SK-N-SH (cell line): Measurements from ENCODE around the gene SLC39A3. TPM values are rescaled to one million over a fixed set of nuclear protein-coding genes. Genes with fewer than 3 reads are reported as not detected.

Experiments used
- CTCF ChIA-PET: fragments of 300-600, 350-600 bp; formaldehyde crosslinking; extraction: SDS; loops from one replicate; lab custom pipeline; 2021; lab: Yijun Ruan, JAX
- POLR2A ChIA-PET: fragments of 350-600 bp; sonication (Branson Sonifier 250); formaldehyde crosslinking; extraction: SDS; loops from one replicate; lab custom pipeline; 2020; ENCODE audit warnings: antibody characterized with exemption, inconsistent platforms; lab: Yijun Ruan, JAX
- DNase-seq: peaks from one replicate; pipeline ENCODE4 v3.0.0; 2012
- H2AFZ ChIP-seq: fragments of 200-600 bp; sonication (generic); 2 replicates; pipeline ENCODE4 v1.8.1; 2016; ENCODE audit warnings: antibody characterized with exemption, mild to moderate bottlenecking, low read depth
- H3F3A ChIP-seq: fragments of 200-600 bp; sonication (generic); replicated peaks from 2 replicates; pipeline ENCODE3; 2016; ENCODE audit warnings: antibody characterized with exemption, mild to moderate bottlenecking; ENCODE audit not compliant: insufficient read depth
- H3K27ac ChIP-seq, 2 experiments: fragments of 200-500 bp in 1 of 2; fragments of 200-600 bp in 1 of 2; sonication (Bioruptor generic) in 1 of 2; sonication (generic), shearing (Covaris generic) in 1 of 2; 2 replicates each; pipeline versions ENCODE4 v1.5.1 to v1.6.1; 2014 to 2016; ENCODE audit warnings: low read depth in 2 of 2, inconsistent platforms in 1 of 2, low read length in 1 of 2, mild to moderate bottlenecking in 1 of 2, mixed read lengths in 1 of 2
- H3K27me3 ChIP-seq: fragments of 200-600 bp; sonication (generic), shearing (Covaris generic); 2 replicates; pipeline ENCODE4 v1.6.1; 2016; ENCODE audit warnings: mixed run types; ENCODE audit not compliant: insufficient read depth
- H3K36me3 ChIP-seq, 2 experiments: fragments of 200-500 bp in 1 of 2; fragments of 200-600 bp in 1 of 2; sonication (Bioruptor generic) in 1 of 2; sonication (generic) in 1 of 2; replicated peaks in 1 of 2; 2 replicates each; pipeline versions ENCODE3 to v1.5.1; 2014 to 2016; ENCODE audit warnings: low read length in 1 of 2, mild to moderate bottlenecking in 1 of 2; ENCODE audit not compliant: insufficient read depth in 2 of 2, control insufficient read depth in 1 of 2
- H3K4me1 ChIP-seq, 2 experiments: fragments of 200-500 bp in 1 of 2; fragments of 200-600 bp in 1 of 2; sonication (Bioruptor generic) in 1 of 2; sonication (generic), shearing (Covaris generic) in 1 of 2; 2 replicates each; pipeline versions ENCODE4 v1.5.1 to v1.6.1; 2014 to 2016; ENCODE audit warnings: low read depth in 1 of 2, low read length in 1 of 2, mixed run types in 1 of 2; ENCODE audit not compliant: insufficient read depth in 2 of 2, control insufficient read depth in 1 of 2
- H3K4me2 ChIP-seq: fragments of 200-600 bp; sonication (generic), shearing (Covaris generic); 2 replicates; pipeline ENCODE4 v1.6.1; 2017; ENCODE audit warnings: mixed run types
- H3K4me3 ChIP-seq, 2 experiments: fragments of 200-500 bp in 1 of 2; fragments of 200-600 bp in 1 of 2; sonication (Bioruptor generic) in 1 of 2; sonication (generic), shearing (Covaris generic) in 1 of 2; 2 replicates each; pipeline versions ENCODE4 v1.5.1 to v1.8.1; 2014 to 2016; ENCODE audit warnings: low read depth in 2 of 2, inconsistent platforms in 1 of 2, low read length in 1 of 2, mild to moderate bottlenecking in 1 of 2, mixed read lengths in 1 of 2, moderate library complexity in 1 of 2
- H3K79me2 ChIP-seq: fragments of 200-600 bp; sonication (generic); 2 replicates; pipeline ENCODE4 v1.8.1; 2017; ENCODE audit warnings: mild to moderate bottlenecking; ENCODE audit not compliant: insufficient read depth
- H3K9ac ChIP-seq: fragments of 200-600 bp; sonication (generic); 2 replicates; pipeline ENCODE4 v1.6.1; 2017; ENCODE audit warnings: mixed run types
- H3K9me2 ChIP-seq: fragments of 200-600 bp; sonication (generic); 2 replicates; pipeline ENCODE4 v1.6.1; 2017; ENCODE audit warnings: mixed run types
- H3K9me3 ChIP-seq: fragments of 200-600 bp; sonication (generic); 2 replicates; pipeline ENCODE4 v1.6.1; 2017; ENCODE audit warnings: mixed run types, mild to moderate bottlenecking, moderate library complexity
- H4K20me1 ChIP-seq: fragments of 200-600 bp; sonication (generic); 2 replicates; pipeline ENCODE4 v1.6.1; 2017; ENCODE audit warnings: mild to moderate bottlenecking, mixed run types; ENCODE audit not compliant: insufficient read depth
- CTCF ChIP-seq: fragments of 200-600 bp; sonication (generic); IDR thresholded peaks from 2 replicates; pipeline ENCODE4 v1.6.1; 2017; ENCODE audit warnings: antibody characterized with exemption, mild to moderate bottlenecking, moderate library complexity
- FOXJ3 ChIP-seq: sonication (generic); formaldehyde crosslinking; IDR thresholded peaks from 2 replicates; pipeline ENCODE4 v1.5.1; 2020; ENCODE audit warnings: mild to moderate bottlenecking, missing genetic modification reagents
- FOXM1 ChIP-seq: IDR thresholded peaks from 2 replicates; pipeline ENCODE4 v1.4.0; 2012; ENCODE audit warnings: low read depth, mild to moderate bottlenecking
- GATA2 ChIP-seq: sonication (generic); formaldehyde crosslinking; IDR thresholded peaks from 2 replicates; pipeline ENCODE4 v1.5.0; 2020; ENCODE audit warnings: mild to moderate bottlenecking, missing genetic modification reagents
- JUND ChIP-seq: IDR thresholded peaks from 2 replicates; pipeline ENCODE4 v1.4.0; 2012
- MAX ChIP-seq: IDR thresholded peaks from 2 replicates; pipeline ENCODE4 v1.4.0; 2012; ENCODE audit warnings: low read depth
- NRF1 ChIP-seq: IDR thresholded peaks from 2 replicates; pipeline ENCODE4 v1.6.1; 2012; ENCODE audit warnings: low read depth, mild to moderate bottlenecking, low read length
- REST ChIP-seq: IDR thresholded peaks from 2 replicates; pipeline ENCODE4 v1.6.1; 2012; ENCODE audit warnings: mild to moderate bottlenecking, low read depth, low read length, moderate library complexity
- SIN3A ChIP-seq: IDR thresholded peaks from 2 replicates; pipeline ENCODE4 v1.6.1; 2012; ENCODE audit warnings: low read depth, mild to moderate bottlenecking, low read length, moderate library complexity, borderline replicate concordance
- SMC3 ChIP-seq: IDR thresholded peaks from 2 replicates; pipeline ENCODE4 v1.6.1; 2012; ENCODE audit warnings: low read depth, low read length, improper control_type of control experiment
- USF2 ChIP-seq: fragments of 150-350 bp; IDR thresholded peaks from 2 replicates; pipeline ENCODE4 v1.6.1; 2017; ENCODE audit warnings: antibody characterized with exemption, low read length, low read depth, borderline replicate concordance
- WGBS: methylation state at CpG from one replicate; pipeline ENCODE4 v1.1.6; 2017; ENCODE audit warnings: low lambda C conversion rate; 5-methylcytosine and 5-hydroxymethylcytosine counted together
- polyA plus RNA-seq, 3 experiments: library from polyadenylated mRNA; depleted of rRNA; stranded (reverse); fragments of >200 nt; gene quantifications; 2 replicates each; pipeline ENCODE4 v1.2.3, GENCODE V29; 2012

Gene SLC39A3
- polyA plus RNA-seq, 1 of the 3 experiments (the other 2 are of a cell fraction): 45.2 TPM

- H3K36me3 ChIP-seq: peaks cover 2 to 30% of the 10 kb centered on the region in 2 experiments
- 94% methylated on average over 20 of the region's 26 CpGs for WGBS
- H3F3A ChIP-seq: no peaks in the 10 kb centered on the region
- H3K4me1 ChIP-seq: peaks cover 0 to 5% of the 10 kb centered on the region in 2 experiments; a peak in 1 of 4 replicates
- TF ChIP-seq CTCF (no peak), REST (no peak), SMC3 (no peak), NRF1 (no peak), MAX (no peak), GATA2 (CRISPR knock-in tag) (no peak), JUND (no peak), USF2 (no peak), SIN3A (no peak), FOXM1 (no peak), FOXJ3 (CRISPR knock-in tag) (no peak)
- no peak overlapping the region for H3K4me2 ChIP-seq
- H3K9me3 ChIP-seq: no peaks in the 10 kb centered on the region
- no peaks in the 10 kb centered on the region for H4K20me1 ChIP-seq
- ChIA-PET CTCF (interaction anchor here (1.5 to 2.3 kb wide), 2 partner anchors 15 to 86 kb away, joined by 3 to 9 read pairs; no protein-coding TSS in a partner anchor), POLR2A (no interaction called here)
- no peak overlapping the region for H3K9ac ChIP-seq
- no peak overlapping the region for H2AFZ ChIP-seq
- H3K27me3 ChIP-seq: no peaks in the 10 kb centered on the region
- no peak overlapping the region for H3K4me3 ChIP-seq
- H3K9me2 ChIP-seq: no peaks in the 10 kb centered on the region
- no peak overlapping the region for H3K27ac ChIP-seq
- H3K79me2 ChIP-seq: peaks cover 15% of the 10 kb centered on the region
- DNase-seq: no peak
Measured at GRCh38 chr19:2734589-2735288, 5.1 kb downstream of the SLC39A3 start.
